Lower lobe of right lung (tissue), 2 donors: ENCODE results near the gene GPR156. TPM values are rescaled to one million over a fixed set of nuclear protein-coding genes. Genes with fewer than 3 reads are reported as not detected.

Experiments used
- ATAC-seq, 2 donors: fragments of 200-7000 bp; cut with Tn5 transposase; one replicate each; pipeline ENCODE4 v1.9.1; 2020 to 2022; ENCODE audit warnings: mild to moderate bottlenecking in 2 of 2, moderate library complexity in 2 of 2
- DNase-seq: peaks from one replicate; pipeline ENCODE4 v3.0.0-alpha.2; 2020
- H3K27ac ChIP-seq: fragments of 200-600 bp; one replicate; pipeline ENCODE4 v1.8.0; 2022
- H3K27me3 ChIP-seq: fragments of 200-600 bp; one replicate; pipeline ENCODE4 v1.8.0; 2022; ENCODE audit warnings: low read depth
- H3K36me3 ChIP-seq: fragments of 200-600 bp; one replicate; pipeline ENCODE4 v1.8.0; 2022; ENCODE audit warnings: mild to moderate bottlenecking
- H3K4me1 ChIP-seq: fragments of 200-600 bp; one replicate; pipeline ENCODE4 v1.8.0; 2022
- H3K4me3 ChIP-seq: fragments of 200-600 bp; one replicate; pipeline ENCODE4 v1.8.0; 2022; ENCODE audit warnings: mild to moderate bottlenecking
- H3K9me3 ChIP-seq: fragments of 200-600 bp; one replicate; pipeline ENCODE4 v1.8.0; 2022
- intact Hi-C: fragments of 100-400 bp; cut with DNase I; formaldehyde crosslinking; loops from one replicate; pipeline ENCODE4 v1.11.0; 2022
- total RNA-seq: library from RNA; stranded (reverse); fragmentation: NEBNext Ultra II Directional; extraction: Animal tissue kit (Norgen Biotek cat#: 25700); gene quantifications from one replicate; pipeline ENCODE4 v1.2.1, GENCODE V29; 2021
- TF ChIP-seq, protein P1 (sequence below): fragments of 200-600 bp; IDR thresholded peaks from one replicate; pipeline ENCODE4 v1.8.0; 2022; ENCODE audit warnings: antibody characterized with exemption, mild to moderate bottlenecking
- donor health status: DM: no; HTN: yes; CAD: no; lungs with severe emphysema.

The GPR156 gene
- total RNA-seq, 1 donor from 2014 or later = 0.32 TPM

DNA sequence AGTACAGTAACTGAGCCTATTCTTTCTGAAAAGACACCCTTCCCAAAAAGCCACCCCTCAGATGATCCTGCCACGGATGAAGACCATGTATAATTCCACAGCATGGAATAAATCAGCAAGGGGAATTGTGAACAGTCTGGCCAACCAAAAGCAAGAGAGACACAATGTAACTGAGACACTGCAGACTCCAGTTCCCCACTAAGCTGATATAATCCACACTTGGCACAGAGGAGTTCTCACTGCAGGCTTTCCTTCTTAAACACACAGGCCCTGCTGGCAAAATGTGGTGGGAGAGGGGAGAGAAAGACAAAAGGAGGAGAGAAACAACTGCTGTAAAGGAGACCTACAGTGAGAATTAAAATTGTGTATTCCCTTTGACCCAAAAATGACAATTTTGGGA is 12.7 kb downstream of the GPR156 start:
- H3K4me1 ChIP-seq = no peaks in the 10 kb centered on the region
- intact Hi-C loops = no loop called here
- DNase-seq (no peak), ATAC-seq (no peak)
- H3K27me3 ChIP-seq = no peaks in the 10 kb centered on the region
- no peak overlapping the region for H3K27ac ChIP-seq
- no peaks in the 10 kb centered on the region for H3K36me3 ChIP-seq
- H3K9me3 ChIP-seq = no peaks in the 10 kb centered on the region
- no peak overlapping the region for H3K4me3 ChIP-seq
- TF ChIP-seq, protein P1, sequence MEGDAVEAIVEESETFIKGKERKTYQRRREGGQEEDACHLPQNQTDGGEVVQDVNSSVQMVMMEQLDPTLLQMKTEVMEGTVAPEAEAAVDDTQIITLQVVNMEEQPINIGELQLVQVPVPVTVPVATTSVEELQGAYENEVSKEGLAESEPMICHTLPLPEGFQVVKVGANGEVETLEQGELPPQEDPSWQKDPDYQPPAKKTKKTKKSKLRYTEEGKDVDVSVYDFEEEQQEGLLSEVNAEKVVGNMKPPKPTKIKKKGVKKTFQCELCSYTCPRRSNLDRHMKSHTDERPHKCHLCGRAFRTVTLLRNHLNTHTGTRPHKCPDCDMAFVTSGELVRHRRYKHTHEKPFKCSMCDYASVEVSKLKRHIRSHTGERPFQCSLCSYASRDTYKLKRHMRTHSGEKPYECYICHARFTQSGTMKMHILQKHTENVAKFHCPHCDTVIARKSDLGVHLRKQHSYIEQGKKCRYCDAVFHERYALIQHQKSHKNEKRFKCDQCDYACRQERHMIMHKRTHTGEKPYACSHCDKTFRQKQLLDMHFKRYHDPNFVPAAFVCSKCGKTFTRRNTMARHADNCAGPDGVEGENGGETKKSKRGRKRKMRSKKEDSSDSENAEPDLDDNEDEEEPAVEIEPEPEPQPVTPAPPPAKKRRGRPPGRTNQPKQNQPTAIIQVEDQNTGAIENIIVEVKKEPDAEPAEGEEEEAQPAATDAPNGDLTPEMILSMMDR = no peak

DNA sequence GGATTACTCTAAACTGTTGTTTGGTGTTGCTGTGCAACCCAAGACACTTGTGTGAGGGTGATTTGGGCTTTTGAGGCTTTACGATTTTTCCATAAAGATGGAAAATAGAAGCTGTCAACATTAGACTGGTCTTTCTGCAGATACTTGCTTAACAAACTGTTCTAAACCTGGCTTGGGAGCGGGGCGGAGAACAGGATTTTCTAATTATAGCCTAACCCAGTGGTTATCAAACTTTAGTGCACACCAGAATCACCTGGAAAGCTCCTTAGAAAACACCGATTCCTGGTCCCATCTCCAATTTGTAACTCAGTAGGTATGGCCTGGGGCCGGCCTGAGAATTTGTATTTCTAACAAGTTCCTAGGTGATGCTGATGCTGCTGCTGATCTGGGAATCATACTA is 19.0 kb downstream of the GPR156 start:
- Histone ChIP-seq H3K27me3 (no peaks in the 10 kb centered on the region), H3K4me1 (no peaks in the 10 kb centered on the region), H3K36me3 (no peaks in the 10 kb centered on the region), H3K4me3 (no peak overlapping the region), H3K9me3 (no peaks in the 10 kb centered on the region), H3K27ac (no peak overlapping the region)
- DNase-seq = no peak
- TF ChIP-seq, protein P1 = no peak
- ATAC-seq = no peak
- intact Hi-C loops = no loop called here

DNA sequence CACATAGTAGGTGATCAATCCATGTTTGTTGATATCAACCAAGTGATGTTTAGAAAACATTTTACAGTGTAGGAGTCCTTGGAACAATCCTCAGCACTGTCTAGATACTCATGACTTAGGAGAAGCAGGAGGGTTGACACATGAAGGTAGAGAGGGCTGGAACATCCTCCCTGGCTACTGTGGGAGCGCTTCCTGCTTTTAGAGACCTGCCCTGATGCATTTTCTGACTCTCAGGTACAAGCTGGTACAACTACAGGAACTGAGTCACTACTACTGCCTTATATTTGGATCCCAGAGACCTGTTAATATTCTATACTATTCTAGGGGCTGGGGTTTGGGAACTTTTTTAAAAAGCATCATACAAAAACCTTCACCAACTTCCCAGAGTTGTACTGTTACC is 20.1 kb downstream of the GPR156 start:
- no peak overlapping the region for H3K27ac ChIP-seq
- H3K36me3 ChIP-seq = no peaks in the 10 kb centered on the region
- TF ChIP-seq, protein P1 = no peak
- H3K4me3 ChIP-seq = no peak overlapping the region
- ATAC-seq (no peak), DNase-seq (no peak)
- no peaks in the 10 kb centered on the region for H3K27me3 ChIP-seq
- intact Hi-C loops = no loop called here
- H3K4me1 ChIP-seq = no peaks in the 10 kb centered on the region
- no peaks in the 10 kb centered on the region for H3K9me3 ChIP-seq

DNA sequence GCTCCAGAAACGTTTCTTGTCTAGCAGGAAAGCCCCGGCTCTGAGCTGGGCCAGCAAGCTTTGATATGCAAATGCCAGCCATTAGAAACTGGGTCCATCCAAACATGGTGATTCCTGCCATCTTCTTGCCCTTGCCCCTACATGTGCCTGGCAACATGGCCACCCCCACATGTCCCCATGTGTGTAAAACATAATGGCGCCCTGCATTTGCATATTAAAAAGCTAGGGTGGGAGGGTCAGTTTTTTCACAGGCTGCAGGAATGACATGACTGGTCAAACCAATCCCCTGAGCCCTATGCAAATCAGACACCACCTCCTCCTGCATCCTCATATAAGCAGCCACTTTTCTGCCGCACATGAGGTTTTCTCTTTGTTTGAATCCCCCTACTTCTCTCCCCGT is 21.2 kb downstream of the GPR156 start:
- Histone ChIP-seq H3K27ac (no peak overlapping the region), H3K4me1 (no peaks in the 10 kb centered on the region), H3K27me3 (no peaks in the 10 kb centered on the region), H3K36me3 (no peaks in the 10 kb centered on the region), H3K9me3 (no peaks in the 10 kb centered on the region), H3K4me3 (no peak overlapping the region)
- no peak for DNase-seq
- intact Hi-C loops = no loop called here
- no peak for ATAC-seq
- TF ChIP-seq, protein P1 = no peak

DNA sequence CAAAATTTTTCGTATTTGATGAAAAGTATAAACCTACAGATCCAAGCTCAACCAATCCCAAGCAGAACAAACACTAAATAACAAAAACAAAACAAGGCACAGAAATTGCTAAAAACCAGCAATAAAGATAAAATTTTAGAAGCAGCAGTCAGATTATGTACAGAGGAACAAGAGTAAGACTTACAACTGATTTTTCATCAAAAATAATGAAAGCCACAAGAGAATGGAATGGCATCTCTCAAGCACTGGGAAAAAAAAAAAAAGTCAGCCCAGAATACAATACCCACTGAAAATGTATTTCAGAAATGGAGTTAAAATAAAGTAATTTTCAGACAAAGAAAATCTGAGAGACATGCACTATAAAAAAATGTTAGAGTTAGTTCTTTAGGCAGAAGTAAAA is 27.0 kb downstream of the GPR156 start:
- Histone ChIP-seq H3K27ac (no peak overlapping the region), H3K9me3 (peaks cover 6% of the 10 kb centered on the region), H3K4me3 (no peak overlapping the region), H3K36me3 (no peaks in the 10 kb centered on the region), H3K4me1 (no peaks in the 10 kb centered on the region), H3K27me3 (no peaks in the 10 kb centered on the region)
- intact Hi-C loops = no loop called here
- no peak for ATAC-seq
- DNase-seq = no peak
- TF ChIP-seq, protein P1 = no peak

DNA sequence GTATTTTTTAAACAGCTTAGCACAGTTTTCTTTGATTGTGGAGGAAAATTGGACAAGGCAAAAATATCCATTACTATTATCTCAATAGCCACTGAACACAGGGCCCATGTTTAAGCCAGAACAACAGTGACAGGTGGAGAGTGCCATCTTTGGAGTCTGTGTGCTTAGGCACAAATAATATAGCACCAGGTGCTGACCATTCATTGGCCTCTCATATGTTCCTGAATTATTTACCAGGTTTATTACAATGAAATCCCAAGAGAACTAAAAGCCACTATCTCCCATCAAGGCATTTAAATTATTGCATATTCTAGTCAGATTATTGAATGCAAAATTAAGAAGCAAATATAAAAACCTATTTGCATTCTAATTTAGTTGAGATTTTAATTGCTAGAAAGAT is 39.6 kb downstream of the GPR156 start:
- TF ChIP-seq, protein P1 = no peak
- Histone ChIP-seq H3K4me3 (no peak overlapping the region), H3K4me1 (no peaks in the 10 kb centered on the region), H3K27me3 (no peaks in the 10 kb centered on the region), H3K27ac (no peak overlapping the region), H3K9me3 (no peaks in the 10 kb centered on the region), H3K36me3 (no peaks in the 10 kb centered on the region)
- DNase-seq (no peak), ATAC-seq (no peak)
- intact Hi-C loops = loop anchor here (10.0 kb wide), 1 partner anchor 319 kb away; no protein-coding TSS in a partner anchor
